ENCODE measurements around the gene TADA2A. TPM values are rescaled to one million over a fixed set of nuclear protein-coding genes. Genes with fewer than 3 reads are reported as not detected.
"Not testable (repeated sequence)": the region's sequence is repeated elsewhere in the genome, so short reads cannot be mapped to it uniquely, and the experiment has no call there.

TADA2A gene
- total RNA-seq, 1 donor from 2014 or later: 28.9 TPM

- peaks cover 8% of the 10 kb centered on the region for H3K4me1 Mint-ChIP-seq
- H3K27ac Mint-ChIP-seq: no peak overlapping the region
- H3K9me3 Mint-ChIP-seq: no peaks in the 10 kb centered on the region
- peak; percentile 33 for TF ChIP-seq CTCF (IDR thresholded peaks at IDR 0.05; ENCODE audit: unreplicated experiment)
- no peak for DNase-seq (ENCODE audit: low spot score in 2 of 2, unreplicated experiment in 2 of 2)
- H3K36me3 Mint-ChIP-seq: peaks cover 4% of the 10 kb centered on the region
- no peak overlapping the region for H3K4me3 Mint-ChIP-seq
- no peaks in the 10 kb centered on the region for H3K27me3 Mint-ChIP-seq (ENCODE audit: low read depth)
These were observed 100.0 kb downstream of the TADA2A start for GRCh38 chr17:37506678-37507077.

GRCh38 chr17:37507111-37507510 is 100.4 kb downstream of the TADA2A start:
- H3K27me3 Mint-ChIP-seq (ENCODE audit: low read depth): no peaks in the 10 kb centered on the region
- peaks cover 6% of the 10 kb centered on the region for H3K36me3 Mint-ChIP-seq
- no peaks in the 10 kb centered on the region for H3K9me3 Mint-ChIP-seq
- no peak for DNase-seq (ENCODE audit: low spot score in 2 of 2, unreplicated experiment in 2 of 2)
- no peak for TF ChIP-seq CTCF (IDR thresholded peaks at IDR 0.05; ENCODE audit: unreplicated experiment)
- no peak overlapping the region for H3K27ac Mint-ChIP-seq
- H3K4me3 Mint-ChIP-seq: no peak overlapping the region
- peaks cover 8% of the 10 kb centered on the region for H3K4me1 Mint-ChIP-seq

GRCh38 chr17:37510056-37510455 is 103.4 kb downstream of the TADA2A start:
- no peak for TF ChIP-seq CTCF (IDR thresholded peaks at IDR 0.05; ENCODE audit: unreplicated experiment)
- H3K9me3 Mint-ChIP-seq: no peaks in the 10 kb centered on the region
- H3K4me1 Mint-ChIP-seq: peaks cover 8% of the 10 kb centered on the region
- no peak overlapping the region for H3K27ac Mint-ChIP-seq
- H3K4me3 Mint-ChIP-seq: no peak overlapping the region
- DNase-seq (ENCODE audit: low spot score in 2 of 2, unreplicated experiment in 2 of 2): no peak
- no peaks in the 10 kb centered on the region for H3K27me3 Mint-ChIP-seq (ENCODE audit: low read depth)
- peaks cover 9% of the 10 kb centered on the region for H3K36me3 Mint-ChIP-seq

- not testable (repeated sequence) for H3K9me3 Mint-ChIP-seq; H3K27ac Mint-ChIP-seq; H3K36me3 Mint-ChIP-seq; DNase-seq (ENCODE audit: low spot score in 2 of 2, unreplicated experiment in 2 of 2); H3K4me3 Mint-ChIP-seq; H3K27me3 Mint-ChIP-seq (ENCODE audit: low read depth)
- peaks cover 14% of the 10 kb centered on the region for H3K4me1 Mint-ChIP-seq
These were observed 105.0 kb downstream of the TADA2A start for GRCh38 chr17:37511642-37512041.

GRCh38 chr17:37512442-37513068 is 105.9 kb downstream of the TADA2A start:
- H3K4me3 Mint-ChIP-seq: no peak overlapping the region
- H3K27me3 Mint-ChIP-seq (ENCODE audit: low read depth): no peaks in the 10 kb centered on the region
- H3K27ac Mint-ChIP-seq: no peak overlapping the region
- no peak for TF ChIP-seq CTCF (IDR thresholded peaks at IDR 0.05; ENCODE audit: unreplicated experiment)
- H3K36me3 Mint-ChIP-seq: peaks cover 9% of the 10 kb centered on the region
- H3K4me1 Mint-ChIP-seq: peaks cover 8% of the 10 kb centered on the region
- no peaks in the 10 kb centered on the region for H3K9me3 Mint-ChIP-seq
- no peak for DNase-seq (ENCODE audit: low spot score in 2 of 2, unreplicated experiment in 2 of 2)

GRCh38 chr17:37513711-37514110 is 107.0 kb downstream of the TADA2A start:
- H3K4me1 Mint-ChIP-seq: peaks cover 13% of the 10 kb centered on the region
- peaks cover 14% of the 10 kb centered on the region for H3K36me3 Mint-ChIP-seq
- no peaks in the 10 kb centered on the region for H3K27me3 Mint-ChIP-seq (ENCODE audit: low read depth)

More at GRCh38 chr17:37513711-37514110, 107.0 kb downstream of the TADA2A start:
- H3K4me3 Mint-ChIP-seq: no peak overlapping the region
- TF ChIP-seq CTCF (IDR thresholded peaks at IDR 0.05; ENCODE audit: unreplicated experiment): no peak
- no peak overlapping the region for H3K27ac Mint-ChIP-seq
- no peaks in the 10 kb centered on the region for H3K9me3 Mint-ChIP-seq
- DNase-seq (ENCODE audit: low spot score in 2 of 2, unreplicated experiment in 2 of 2): no peak

Measured in mesothelial cell of epicardium (in vitro differentiated cells).